DND-41 (cell line): Measurements from ENCODE around the gene CDX1.

Experiments
- ATAC-seq: fragments of 200-7000 bp; cut with Tn5 transposase; 3 replicates; pipeline ENCODE4 v1.9.1; 2021; ENCODE audit warnings: low read depth; ENCODE audit not compliant: insufficient read depth
- DNase-seq: peaks from one replicate; pipeline ENCODE4 v3.0.0-alpha.2; 2020
- H2AFZ ChIP-seq: 2 replicates; pipeline ENCODE4 v1.6.0; 2012; ENCODE audit warnings: low read depth, low read length
- H3K27ac ChIP-seq: 2 replicates; pipeline ENCODE4 v1.5.1; 2012; ENCODE audit warnings: low read length, inconsistent platforms
- H3K27me3 ChIP-seq: fragments of 200-600 bp; sonication (generic); 2 replicates; pipeline ENCODE4 v1.6.0; 2012; ENCODE audit warnings: low read length, mild to moderate bottlenecking, inconsistent platforms; ENCODE audit not compliant: insufficient read depth, poor library complexity
- H3K36me3 ChIP-seq: 2 replicates; pipeline ENCODE4 v1.5.1; 2012; ENCODE audit warnings: low read length, inconsistent platforms; ENCODE audit not compliant: insufficient read depth
- H3K4me1 ChIP-seq: 2 replicates; pipeline ENCODE4 v1.5.1; 2012; ENCODE audit warnings: mild to moderate bottlenecking, low read length; ENCODE audit not compliant: insufficient read depth
- H3K4me2 ChIP-seq: 2 replicates; pipeline ENCODE4 v1.6.0; 2012; ENCODE audit warnings: mild to moderate bottlenecking, moderate library complexity, low read length, inconsistent platforms; ENCODE audit not compliant: insufficient read depth
- H3K4me3 ChIP-seq, 2 experiments: fragments of 200-600 bp in 1 of 2; shearing (Covaris generic) in 1 of 2; 2 replicates each; pipeline ENCODE4 v1.5.1; 2012 to 2016; ENCODE audit warnings: inconsistent platforms in 2 of 2, low read length in 2 of 2, mild to moderate bottlenecking in 2 of 2, low read depth in 1 of 2, moderate library complexity in 1 of 2
- H3K79me2 ChIP-seq: 2 replicates; pipeline ENCODE4 v1.6.0; 2012; ENCODE audit warnings: low read length, inconsistent platforms; ENCODE audit not compliant: insufficient read depth
- H3K9ac ChIP-seq: 2 replicates; pipeline ENCODE4 v1.6.0; 2012; ENCODE audit warnings: low read depth, mild to moderate bottlenecking, inconsistent platforms, low read length, moderate library complexity
- H3K9me3 ChIP-seq: 2 replicates; pipeline ENCODE4 v1.5.1; 2012; ENCODE audit warnings: low read length, moderate library complexity, mild to moderate bottlenecking, inconsistent platforms; ENCODE audit not compliant: insufficient read depth, severe bottlenecking
- H4K20me1 ChIP-seq: 2 replicates; pipeline ENCODE4 v1.6.0; 2012; ENCODE audit warnings: low read length; ENCODE audit not compliant: insufficient read depth
- CTCF ChIP-seq: IDR thresholded peaks from 2 replicates; pipeline ENCODE4 v1.5.1; 2012; ENCODE audit warnings: borderline replicate concordance, low read length, moderate library complexity, mild to moderate bottlenecking; ENCODE audit not compliant: poor library complexity, severe bottlenecking; ENCODE audit errors: extremely low read depth
- EZH2 ChIP-seq: IDR thresholded peaks from 3 replicates; pipeline ENCODE4 v1.6.1; 2012; ENCODE audit warnings: borderline replicate concordance, low read depth, mild to moderate bottlenecking, moderate library complexity, low read length, inconsistent platforms; ENCODE audit not compliant: severe bottlenecking

Gene CDX1

GRCh38 chr5:150162142-150162513 is 4.5 kb upstream of the CDX1 start:
- Histone ChIP-seq H3K27ac (no peak overlapping the region), H3K36me3 (no peaks in the 10 kb centered on the region), H3K79me2 (no peaks in the 10 kb centered on the region), H3K4me1 (peaks cover 30% of the 10 kb centered on the region), H4K20me1 (no peaks in the 10 kb centered on the region), H2AFZ (no peak overlapping the region), H3K9ac (no peak overlapping the region), H3K4me3 (no peak overlapping the region), H3K9me3 (no peaks in the 10 kb centered on the region), H3K4me2 (no peak overlapping the region), H3K27me3 (no peaks in the 10 kb centered on the region)
- ATAC-seq (no peak), DNase-seq (no peak)
- TF ChIP-seq EZH2 (no peak), CTCF (no peak)

- no peak overlapping the region for H2AFZ ChIP-seq
- no peaks in the 10 kb centered on the region for H3K36me3 ChIP-seq
- no peaks in the 10 kb centered on the region for H4K20me1 ChIP-seq
- H3K4me2 ChIP-seq = no peak overlapping the region
- H3K79me2 ChIP-seq = no peaks in the 10 kb centered on the region
- no peak overlapping the region for H3K27ac ChIP-seq
- no peak overlapping the region for H3K4me3 ChIP-seq
- no peaks in the 10 kb centered on the region for H3K9me3 ChIP-seq
- no peak overlapping the region for H3K9ac ChIP-seq
- H3K4me1 ChIP-seq = peaks cover 30% of the 10 kb centered on the region
- ATAC-seq (no peak), DNase-seq (no peak)
- TF ChIP-seq EZH2 = no peak
- no peak for TF ChIP-seq CTCF
- H3K27me3 ChIP-seq = no peaks in the 10 kb centered on the region
Measured at GRCh38 chr5:150163035-150163434, 3.5 kb upstream of the CDX1 start.

GRCh38 chr5:150163547-150164059 is 3.0 kb upstream of the CDX1 start:
- DNase-seq (no peak), ATAC-seq (no peak)
- H3K9me3 ChIP-seq = no peaks in the 10 kb centered on the region
- no peaks in the 10 kb centered on the region for H3K36me3 ChIP-seq
- no peaks in the 10 kb centered on the region for H4K20me1 ChIP-seq
- no peak overlapping the region for H3K27ac ChIP-seq
- no peaks in the 10 kb centered on the region for H3K79me2 ChIP-seq
- H3K4me1 ChIP-seq = peaks cover 30% of the 10 kb centered on the region
- no peak overlapping the region for H3K4me2 ChIP-seq
- no peaks in the 10 kb centered on the region for H3K27me3 ChIP-seq
- TF ChIP-seq EZH2 (no peak), CTCF (no peak)
- H3K9ac ChIP-seq = no peak overlapping the region
- H3K4me3 ChIP-seq = no peak overlapping the region
- H2AFZ ChIP-seq = no peak overlapping the region
